Mammary epithelial cell (primary cell): ENCODE measurements around the gene GSX2.

ENCODE experiments used
- CTCF ChIP-seq, 2 donors: IDR thresholded peaks in 1 of 2; conservative IDR thresholded peaks in 1 of 2; 2 replicates each; pipeline ENCODE4 v1.5.1; 2011 to 2012; ENCODE audit warnings: inconsistent platforms in 2 of 2, low read length in 2 of 2, mild to moderate bottlenecking in 2 of 2, control low read depth in 1 of 2, low read depth in 1 of 2; ENCODE audit not compliant: insufficient read depth in 1 of 2; ENCODE audit errors: extremely low read depth in 1 of 2
- EZH2 ChIP-seq: IDR thresholded peaks from 2 replicates; pipeline ENCODE4 v1.6.1; 2012; ENCODE audit warnings: low read length, inconsistent platforms, borderline replicate concordance

- TF ChIP-seq EZH2 (no peak), CTCF (conservative IDR thresholded peaks at IDR 0.05 in 1 of 2, IDR thresholded peaks at IDR 0.05 in 1 of 2; ENCODE audit: extremely low read depth in 1 of 2, insufficient read depth in 1 of 2, low read depth in 1 of 2, low read length in 2 of 2) (no peak)
These were observed 5.5 kb upstream of the GSX2 start for GRCh38 chr4:54094451-54094850.
